ENCODE data around the gene WDR77. TPM values are rescaled to one million over a fixed set of nuclear protein-coding genes. Genes with fewer than 3 reads are reported as not detected.
A peak's percentile ranks its signal among the peaks of the same experiment; 100 is the strongest.

Gene WDR77
- total and polyA plus RNA-seq, 2 of the 13 experiments (the other 11 are each of a cell fraction or from before 2014, with no cell fraction given), result 90.6 to 108 TPM

DNA sequence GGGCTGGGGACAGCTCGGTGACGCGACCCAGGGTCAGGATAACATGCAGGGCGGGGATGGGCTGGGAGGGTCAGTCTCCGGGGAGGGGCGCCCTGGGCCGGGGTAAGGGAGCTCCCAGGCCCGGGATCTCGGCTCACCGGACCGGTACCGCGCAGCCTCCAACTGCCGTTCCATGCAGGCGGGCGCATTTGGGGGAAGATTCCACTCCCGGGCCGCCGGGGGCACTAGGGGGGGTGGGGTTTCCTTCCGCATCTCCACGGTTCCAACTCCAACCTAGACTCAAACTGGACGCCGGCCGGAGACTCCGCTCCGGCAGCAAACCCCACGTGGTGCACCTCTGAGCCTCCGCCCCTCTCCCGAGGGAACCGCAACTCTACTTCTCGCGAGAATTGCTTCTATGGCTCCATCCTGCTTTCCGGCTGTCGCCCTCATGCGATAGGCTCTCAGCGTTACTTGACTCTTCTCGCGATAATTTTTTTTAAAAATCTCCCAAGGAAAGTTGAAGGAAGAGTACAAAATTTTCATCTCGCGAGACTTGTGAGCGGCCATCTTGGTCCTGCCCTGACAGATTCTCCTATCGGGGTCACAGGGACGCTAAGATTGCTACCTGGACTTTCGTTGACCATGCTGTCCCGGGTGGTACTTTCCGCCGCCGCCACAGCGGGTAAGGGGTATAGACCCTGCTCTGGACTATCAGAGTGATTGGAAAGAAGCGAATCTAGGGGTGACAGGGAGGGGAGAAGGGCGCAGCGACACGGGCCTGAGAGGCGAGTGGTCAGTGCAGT lies at the start of gene WDR77, which contains the start of gene ATP5PB (continued):
- TF ChIP-seq YY1 (IDR thresholded peaks at IDR 0.05; ENCODE audit: insufficient read depth, insufficient replicate concordance, low read depth, low read length) (peak; percentile 93), HNRNPLL (IDR thresholded peaks at IDR 0.05; ENCODE audit: low read depth, low read length, poor library complexity, severe bottlenecking) (peak; percentile 56), ETV5 (CRISPR knock-in tag; IDR thresholded peaks at IDR 0.05; ENCODE audit: borderline replicate concordance) (peak; percentile 41; the same call in 1 of the 2 replicates), NR2C2 (CRISPR knock-in tag; IDR thresholded peaks at IDR 0.05; ENCODE audit: borderline replicate concordance) (peak; percentile 71), DR1 (CRISPR knock-in tag; IDR thresholded peaks at IDR 0.05) (peak; percentile 59; the same call in 1 of the 2 replicates), KLF16 (CRISPR knock-in tag; IDR thresholded peaks at IDR 0.05) (peak in 1 of 2 experiments; percentile 82; a peak in 2 of 4 replicates), MXD4 (CRISPR knock-in tag; IDR thresholded peaks at IDR 0.05) (peak; percentile 89), ZFY (CRISPR knock-in tag; IDR thresholded peaks at IDR 0.05) (peak; percentile 69), CCAR2 (optimal IDR thresholded peaks at IDR 0.05; ENCODE audit: low read depth, low read length) (peak; percentile 38), NONO (IDR thresholded peaks at IDR 0.05) (no peak), NONO (CRISPR knock-in tag; conservative IDR thresholded peaks at IDR 0.05) (peak; percentile 78), ZKSCAN5 (CRISPR knock-in tag; IDR thresholded peaks at IDR 0.05) (no peak), ZNF430 (CRISPR knock-in tag; IDR thresholded peaks at IDR 0.05) (peak; percentile 29), SATB2 (CRISPR knock-in tag; IDR thresholded peaks at IDR 0.05) (no peak), ZNF558 (CRISPR knock-in tag; IDR thresholded peaks at IDR 0.05; ENCODE audit: borderline replicate concordance) (0 out of 2 replicates have a peak, but pooled peaks have one; percentile 6), POLR2G (IDR thresholded peaks at IDR 0.05; ENCODE audit: low read depth, low read length) (peak; percentile 80), AGO2 (optimal IDR thresholded peaks at IDR 0.05; ENCODE audit: low read depth, low read length) (peak; percentile 19), PHF8 (CRISPR knock-in tag; IDR thresholded peaks at IDR 0.05) (peak; percentile 87), CHD2 (IDR thresholded peaks at IDR 0.05; ENCODE audit: low read depth, low read length) (peak; percentile 97), ZNF343 (CRISPR knock-in tag; IDR thresholded peaks at IDR 0.05) (0 out of 2 replicates have a peak, but pooled peaks have one; percentile 38), THAP11 (CRISPR knock-in tag; IDR thresholded peaks at IDR 0.05) (peak; percentile 91), ZNF225 (CRISPR knock-in tag; IDR thresholded peaks at IDR 0.05) (0 out of 2 replicates have a peak, but pooled peaks have one; percentile 25), GABPB1 (CRISPR knock-in tag; IDR thresholded peaks at IDR 0.05) (peak; percentile 80)
- TF ChIP-seq, protein P1, sequence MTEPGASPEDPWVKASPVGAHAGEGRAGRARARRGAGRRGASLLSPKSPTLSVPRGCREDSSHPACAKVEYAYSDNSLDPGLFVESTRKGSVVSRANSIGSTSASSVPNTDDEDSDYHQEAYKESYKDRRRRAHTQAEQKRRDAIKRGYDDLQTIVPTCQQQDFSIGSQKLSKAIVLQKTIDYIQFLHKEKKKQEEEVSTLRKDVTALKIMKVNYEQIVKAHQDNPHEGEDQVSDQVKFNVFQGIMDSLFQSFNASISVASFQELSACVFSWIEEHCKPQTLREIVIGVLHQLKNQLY (CRISPR knock-in tag; IDR thresholded peaks at IDR 0.05), result 0 out of 2 replicates have a peak, but pooled peaks have one; percentile 18
- TF ChIP-seq, protein P2, sequence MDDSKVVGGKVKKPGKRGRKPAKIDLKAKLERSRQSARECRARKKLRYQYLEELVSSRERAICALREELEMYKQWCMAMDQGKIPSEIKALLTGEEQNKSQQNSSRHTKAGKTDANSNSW (CRISPR knock-in tag; IDR thresholded peaks at IDR 0.05; ENCODE audit: borderline replicate concordance), result 0 out of 2 replicates have a peak, but pooled peaks have one; percentile 26
- TF ChIP-seq, protein P3, sequence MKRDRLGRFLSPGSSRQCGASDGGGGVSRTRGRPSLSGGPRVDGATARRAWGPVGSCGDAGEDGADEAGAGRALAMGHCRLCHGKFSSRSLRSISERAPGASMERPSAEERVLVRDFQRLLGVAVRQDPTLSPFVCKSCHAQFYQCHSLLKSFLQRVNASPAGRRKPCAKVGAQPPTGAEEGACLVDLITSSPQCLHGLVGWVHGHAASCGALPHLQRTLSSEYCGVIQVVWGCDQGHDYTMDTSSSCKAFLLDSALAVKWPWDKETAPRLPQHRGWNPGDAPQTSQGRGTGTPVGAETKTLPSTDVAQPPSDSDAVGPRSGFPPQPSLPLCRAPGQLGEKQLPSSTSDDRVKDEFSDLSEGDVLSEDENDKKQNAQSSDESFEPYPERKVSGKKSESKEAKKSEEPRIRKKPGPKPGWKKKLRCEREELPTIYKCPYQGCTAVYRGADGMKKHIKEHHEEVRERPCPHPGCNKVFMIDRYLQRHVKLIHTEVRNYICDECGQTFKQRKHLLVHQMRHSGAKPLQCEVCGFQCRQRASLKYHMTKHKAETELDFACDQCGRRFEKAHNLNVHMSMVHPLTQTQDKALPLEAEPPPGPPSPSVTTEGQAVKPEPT (CRISPR knock-in tag; IDR thresholded peaks at IDR 0.05; ENCODE audit: low read depth), result 0 out of 2 replicates have a peak, but pooled peaks have one; percentile 40
- TF ChIP-seq, protein P4, sequence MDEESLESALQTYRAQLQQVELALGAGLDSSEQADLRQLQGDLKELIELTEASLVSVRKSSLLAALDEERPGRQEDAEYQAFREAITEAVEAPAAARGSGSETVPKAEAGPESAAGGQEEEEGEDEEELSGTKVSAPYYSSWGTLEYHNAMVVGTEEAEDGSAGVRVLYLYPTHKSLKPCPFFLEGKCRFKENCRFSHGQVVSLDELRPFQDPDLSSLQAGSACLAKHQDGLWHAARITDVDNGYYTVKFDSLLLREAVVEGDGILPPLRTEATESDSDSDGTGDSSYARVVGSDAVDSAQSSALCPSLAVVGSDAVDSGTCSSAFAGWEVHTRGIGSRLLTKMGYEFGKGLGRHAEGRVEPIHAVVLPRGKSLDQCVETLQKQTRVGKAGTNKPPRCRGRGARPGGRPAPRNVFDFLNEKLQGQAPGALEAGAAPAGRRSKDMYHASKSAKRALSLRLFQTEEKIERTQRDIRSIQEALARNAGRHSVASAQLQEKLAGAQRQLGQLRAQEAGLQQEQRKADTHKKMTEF (CRISPR knock-in tag; IDR thresholded peaks at IDR 0.05), result peak; percentile 64

All from HepG2 (cell line).